ENCODE measurements around the gene SH2D1B.

The SH2D1B gene

GRCh38 chr1:162351246-162351842, 60.6 kb downstream of the SH2D1B start:
- no peak for TF ChIP-seq CTCF (IDR thresholded peaks at IDR 0.05; ENCODE audit: low read depth, low read length)
- no peak for DNase-seq (ENCODE audit: extremely low read depth, low read depth)

- no peak for TF ChIP-seq CTCF (IDR thresholded peaks at IDR 0.05; ENCODE audit: low read depth, low read length)
- DNase-seq (ENCODE audit: extremely low read depth, low read depth), result no peak
Measured at GRCh38 chr1:162349635-162350330, 62.2 kb downstream of the SH2D1B start.

GRCh38 chr1:162347281-162347680, 64.7 kb downstream of the SH2D1B start:
- TF ChIP-seq CTCF (IDR thresholded peaks at IDR 0.05; ENCODE audit: low read depth, low read length), result no peak

More at GRCh38 chr1:162347281-162347680, 64.7 kb downstream of the SH2D1B start:
- no peak for DNase-seq (ENCODE audit: extremely low read depth, low read depth)

All from AG09319 (cell line).